Peyer's patch (tissue), 4 donors: ENCODE results near the gene SUSD4. TPM values are rescaled to one million over a fixed set of nuclear protein-coding genes. Genes with fewer than 3 reads are reported as not detected.

Experiments used
- DNase-seq, 3 donors: peaks; one replicate each; pipeline ENCODE4 v3.0.0-alpha.2; 2017 to 2019
- H3K27ac ChIP-seq, 4 donors: fragments of 200-600 bp; sonication (generic); one replicate each; pipeline ENCODE4 v1.5.1; 2016 to 2019
- H3K27me3 ChIP-seq, 2 donors: fragments of 200-600 bp; sonication (generic); one replicate each; pipeline ENCODE4 v1.5.1; 2019
- H3K36me3 ChIP-seq, 3 donors: fragments of 200-600 bp; sonication (generic); one replicate each; pipeline ENCODE4 v1.5.1; 2016 to 2019
- H3K4me1 ChIP-seq, 4 donors: fragments of 200-600 bp; sonication (generic); one replicate each; pipeline ENCODE4 v1.5.1; 2016 to 2019
- H3K4me3 ChIP-seq, 4 donors: fragments of 200-600 bp; sonication (generic); 1 replicate in 3 of 4; 2 replicates in 1 of 4; pipeline ENCODE4 v1.5.1; 2016 to 2019; ENCODE audit warnings: mild to moderate bottlenecking in 1 of 4
- H3K9me3 ChIP-seq, 4 donors: fragments of 200-600 bp; sonication (generic); one replicate each; pipeline ENCODE4 v1.5.1; 2016 to 2019; ENCODE audit warnings: mild to moderate bottlenecking in 1 of 4
- CTCF ChIP-seq, 6 experiments: fragments of 450-650 bp in 4 of 6; fragments of 200-600 bp in 2 of 6; sonication (generic) in 1 of 6; IDR thresholded peaks; one replicate each; pipeline ENCODE4 v1.5.1; 2017 to 2019; ENCODE audit warnings: antibody characterized with exemption in 6 of 6, mild to moderate bottlenecking in 3 of 6, moderate library complexity in 1 of 6
- POLR2A ChIP-seq, 2 donors: fragments of 450-650 bp; IDR thresholded peaks; one replicate each; pipeline ENCODE4 v1.5.1; 2017; ENCODE audit warnings: antibody characterized with exemption in 2 of 2, mild to moderate bottlenecking in 2 of 2, moderate library complexity in 2 of 2
- total RNA-seq, 4 donors: library from RNA; depleted of rRNA; stranded (reverse); fragments of >200 nt; gene quantifications; one replicate each; pipeline ENCODE4 v1.1.0, GENCODE V29; 2016

SUSD4 gene
- total RNA-seq, 4 donors from 2014 or later, result 0.54 TPM; not detected in 3

GRCh38 chr1:223212441-223212840 is 151.5 kb downstream of the SUSD4 start:
- Histone ChIP-seq H3K27me3 (no peaks in the 10 kb centered on the region), H3K27ac (no peak overlapping the region), H3K4me3 (no peak overlapping the region), H3K36me3 (no peaks in the 10 kb centered on the region), H3K9me3 (no peaks in the 10 kb centered on the region), H3K4me1 (no peaks in the 10 kb centered on the region)
- TF ChIP-seq CTCF (IDR thresholded peaks at IDR 0.05) (no peak), POLR2A (IDR thresholded peaks at IDR 0.05) (no peak)
- no peak for DNase-seq

GRCh38 chr1:223211323-223211985 is 152.5 kb downstream of the SUSD4 start:
- DNase-seq, result no peak
- Histone ChIP-seq H3K27me3 (no peaks in the 10 kb centered on the region), H3K36me3 (no peaks in the 10 kb centered on the region), H3K27ac (no peak overlapping the region), H3K9me3 (no peaks in the 10 kb centered on the region), H3K4me3 (no peak overlapping the region), H3K4me1 (no peaks in the 10 kb centered on the region)
- TF ChIP-seq CTCF (IDR thresholded peaks at IDR 0.05) (no peak), POLR2A (IDR thresholded peaks at IDR 0.05) (no peak)

GRCh38 chr1:223210788-223211120 is 153.2 kb downstream of the SUSD4 start:
- no peak for DNase-seq
- Histone ChIP-seq H3K9me3 (no peaks in the 10 kb centered on the region), H3K4me1 (no peaks in the 10 kb centered on the region), H3K27ac (no peak overlapping the region), H3K36me3 (no peaks in the 10 kb centered on the region), H3K4me3 (no peak overlapping the region), H3K27me3 (no peaks in the 10 kb centered on the region)
- TF ChIP-seq CTCF (IDR thresholded peaks at IDR 0.05), result no peak
- no peak for TF ChIP-seq POLR2A (IDR thresholded peaks at IDR 0.05)

- H3K9me3 ChIP-seq, result no peaks in the 10 kb centered on the region
- H3K27me3 ChIP-seq, result no peaks in the 10 kb centered on the region
- no peaks in the 10 kb centered on the region for H3K36me3 ChIP-seq
- H3K27ac ChIP-seq, result no peak overlapping the region
- no peak overlapping the region for H3K4me3 ChIP-seq
- DNase-seq, result no peak
- H3K4me1 ChIP-seq, result no peaks in the 10 kb centered on the region
- no peak for TF ChIP-seq CTCF (IDR thresholded peaks at IDR 0.05)
- TF ChIP-seq POLR2A (IDR thresholded peaks at IDR 0.05), result no peak
Observed at GRCh38 chr1:223209992-223210787, 153.8 kb downstream of the SUSD4 start.

GRCh38 chr1:223209293-223209898 is 154.6 kb downstream of the SUSD4 start:
- Histone ChIP-seq H3K4me1 (no peaks in the 10 kb centered on the region), H3K27me3 (no peaks in the 10 kb centered on the region), H3K4me3 (no peak overlapping the region), H3K36me3 (no peaks in the 10 kb centered on the region), H3K27ac (no peak overlapping the region), H3K9me3 (no peaks in the 10 kb centered on the region)
- TF ChIP-seq POLR2A (IDR thresholded peaks at IDR 0.05) (no peak), CTCF (IDR thresholded peaks at IDR 0.05) (no peak)
- DNase-seq, result no peak
